HG03064 (cell line): ENCODE results near the gene SPRR3.
"Not testable (repeated sequence)": the region's sequence is repeated elsewhere in the genome, so short reads cannot be mapped to it uniquely, and the experiment has no call there.

Experiments used
- ATAC-seq: cut with Tn5 transposase; IDR thresholded peaks from one replicate; pipeline ENCODE4 v1.9.1; 2021; ENCODE audit warnings: low read depth; ENCODE audit not compliant: unreplicated experiment

Gene SPRR3

GRCh38 chr1:152982076-152982475 is 19.5 kb upstream of the SPRR3 start:
- ATAC-seq: no peak

GRCh38 chr1:152983234-152983633 is 18.3 kb upstream of the SPRR3 start:
- ATAC-seq: no peak

- ATAC-seq: no peak
Measured at GRCh38 chr1:152983743-152984142, 17.8 kb upstream of the SPRR3 start, which contains the start of gene SPRR1A. TSS of gene SPRR1A (plus strand) at chr1:152984081. CDS start at chr1:152985231, 1,150 bp downstream.

- ATAC-seq: no peak
Measured at GRCh38 chr1:152986578-152986977, 15.0 kb upstream of the SPRR3 start.

- no peak for ATAC-seq
Measured at GRCh38 chr1:152993186-152993585, 8.4 kb upstream of the SPRR3 start.

GRCh38 chr1:152995842-152996241 is 5.7 kb upstream of the SPRR3 start:
- no peak for ATAC-seq

- ATAC-seq: no peak
Measured at GRCh38 chr1:152996633-152997400, 4.7 kb upstream of the SPRR3 start.

- no peak for ATAC-seq
Measured at GRCh38 chr1:152997901-152998300, 3.6 kb upstream of the SPRR3 start.

GRCh38 chr1:152998476-152998875 is 3.1 kb upstream of the SPRR3 start:
- ATAC-seq: no peak

GRCh38 chr1:152999818-153000217 is 1.7 kb upstream of the SPRR3 start:
- ATAC-seq: no peak

GRCh38 chr1:153000294-153000693 is 1.3 kb upstream of the SPRR3 start:
- no peak for ATAC-seq

GRCh38 chr1:153011235-153011758 is 9.7 kb downstream of the SPRR3 start:
- ATAC-seq: not testable (repeated sequence)

- ATAC-seq: not testable (repeated sequence)
Measured at GRCh38 chr1:153021829-153022228, 20.3 kb downstream of the SPRR3 start.

GRCh38 chr1:153022340-153022739 is 20.8 kb downstream of the SPRR3 start:
- ATAC-seq: not testable (repeated sequence)

- ATAC-seq: no peak
Measured at GRCh38 chr1:153023109-153023508, 21.6 kb downstream of the SPRR3 start.

- ATAC-seq: no peak
Measured at GRCh38 chr1:153024413-153024812, 22.9 kb downstream of the SPRR3 start.

GRCh38 chr1:153025797-153026196 is 24.2 kb downstream of the SPRR3 start:
- ATAC-seq: no peak

GRCh38 chr1:153028766-153029165 is 27.2 kb downstream of the SPRR3 start:
- no peak for ATAC-seq

GRCh38 chr1:153030895-153031294 is 29.3 kb downstream of the SPRR3 start, which contains the start of gene SPRR1B:
TSS of gene SPRR1B (plus strand) at chr1:153031203. CDS start at chr1:153032346, 1,143 bp downstream.
- no peak for ATAC-seq

- no peak for ATAC-seq
Measured at GRCh38 chr1:153032073-153032472, 30.5 kb downstream of the SPRR3 start.

GRCh38 chr1:153032677-153033308 is 31.2 kb downstream of the SPRR3 start:
- no peak for ATAC-seq

- ATAC-seq: no peak
Measured at GRCh38 chr1:153035211-153035610, 33.7 kb downstream of the SPRR3 start.
